GM21786 (cell line): Measurements from ENCODE around the gene NSD2.
A peak's percentile ranks its signal among the peaks of the same experiment; 100 is the strongest.
"Not testable (repeated sequence)": the region's sequence is repeated elsewhere in the genome, so short reads cannot be mapped to it uniquely, and the experiment has no call there.

Experiments used
- ATAC-seq: cut with Tn5 transposase; IDR thresholded peaks from one replicate; pipeline ENCODE4 v1.9.1; 2021; ENCODE audit not compliant: unreplicated experiment

NSD2 gene

GRCh38 chr4:1996866-1997611 is 125.8 kb downstream of the NSD2 start:
- ATAC-seq, result no peak

GRCh38 chr4:1997712-1998111 is 126.5 kb downstream of the NSD2 start:
- no peak for ATAC-seq

GRCh38 chr4:1998296-1998695 is 127.1 kb downstream of the NSD2 start:
- no peak for ATAC-seq

- ATAC-seq, result not testable (repeated sequence)
Measured at GRCh38 chr4:1999308-1999707, 128.1 kb downstream of the NSD2 start.

- ATAC-seq, result not testable (repeated sequence)
Measured at GRCh38 chr4:2003361-2003760, 132.2 kb downstream of the NSD2 start.

- no peak for ATAC-seq
Measured at GRCh38 chr4:2006367-2006766, 135.2 kb downstream of the NSD2 start.

GRCh38 chr4:2006956-2007653 is 135.9 kb downstream of the NSD2 start:
- no peak for ATAC-seq

GRCh38 chr4:2007804-2008670 is 136.8 kb downstream of the NSD2 start:
- ATAC-seq, result no peak

GRCh38 chr4:2008671-2008920 is 137.4 kb downstream of the NSD2 start:
- no peak for ATAC-seq

GRCh38 chr4:2008921-2009650 is 137.9 kb downstream of the NSD2 start, which contains the start of gene NELFA:
TSS of gene NELFA (minus strand) at chr4:2008974. CDS start at chr4:2008959, 15 bp downstream.
- peak; percentile 75 for ATAC-seq

- no peak for ATAC-seq
Measured at GRCh38 chr4:2009651-2010233, 138.5 kb downstream of the NSD2 start.

- ATAC-seq, result no peak
Measured at GRCh38 chr4:2011583-2011982, 140.4 kb downstream of the NSD2 start.

- no peak for ATAC-seq
Measured at GRCh38 chr4:2015008-2015407, 143.8 kb downstream of the NSD2 start.

- ATAC-seq, result not testable (repeated sequence)
Measured at GRCh38 chr4:2021358-2022018, 150.3 kb downstream of the NSD2 start.

- no peak for ATAC-seq
Measured at GRCh38 chr4:2024683-2025082, 153.5 kb downstream of the NSD2 start.

- ATAC-seq, result no peak
Measured at GRCh38 chr4:2025817-2026216, 154.6 kb downstream of the NSD2 start.

- not testable (repeated sequence) for ATAC-seq
Measured at GRCh38 chr4:2027120-2027519, 155.9 kb downstream of the NSD2 start.

GRCh38 chr4:2031161-2031560 is 160.0 kb downstream of the NSD2 start:
- ATAC-seq, result not testable (repeated sequence)
